ENCODE results near the gene MED27.

The MED27 gene

DNA sequence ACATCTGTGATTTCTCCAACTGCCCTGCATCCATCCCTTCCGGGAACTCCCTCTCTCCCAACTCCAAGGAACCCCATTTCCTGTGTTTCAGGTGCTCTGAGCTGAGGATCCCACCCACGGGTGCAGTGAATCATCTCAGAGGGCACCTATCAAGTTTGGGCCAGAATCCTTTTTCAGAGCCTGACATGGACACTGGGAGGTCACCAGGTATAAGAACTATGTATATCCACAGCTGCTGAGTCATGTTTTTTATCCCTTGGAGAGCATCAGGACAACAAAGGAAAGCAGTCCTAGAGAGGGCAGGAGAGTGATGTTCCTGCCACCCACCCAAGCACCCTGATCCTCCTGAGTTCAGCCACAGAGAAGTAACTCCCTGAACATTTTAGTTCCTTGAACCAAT lies 3.8 kb downstream of the MED27 start:
- DNase-seq, result no peak

DNA sequence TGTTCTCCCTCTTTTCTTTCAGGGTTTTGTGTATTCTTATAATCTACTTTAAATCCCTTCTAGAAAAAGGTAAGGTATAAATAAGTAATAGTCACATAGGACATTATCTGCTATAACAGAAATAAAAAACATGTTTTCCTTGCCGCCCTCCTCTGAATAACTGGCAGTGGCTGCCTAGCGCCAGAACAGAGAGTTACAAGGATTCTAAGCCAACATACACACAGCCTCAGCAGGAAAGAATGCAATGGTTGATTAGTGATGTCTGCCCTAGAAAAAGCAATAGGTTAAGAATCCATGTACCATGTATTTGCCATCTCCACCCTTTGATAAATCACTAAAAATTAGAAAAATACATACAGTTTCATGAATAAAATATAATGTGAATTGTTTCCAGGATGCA lies 4.9 kb downstream of the MED27 start:
- no peak for DNase-seq

DNA sequence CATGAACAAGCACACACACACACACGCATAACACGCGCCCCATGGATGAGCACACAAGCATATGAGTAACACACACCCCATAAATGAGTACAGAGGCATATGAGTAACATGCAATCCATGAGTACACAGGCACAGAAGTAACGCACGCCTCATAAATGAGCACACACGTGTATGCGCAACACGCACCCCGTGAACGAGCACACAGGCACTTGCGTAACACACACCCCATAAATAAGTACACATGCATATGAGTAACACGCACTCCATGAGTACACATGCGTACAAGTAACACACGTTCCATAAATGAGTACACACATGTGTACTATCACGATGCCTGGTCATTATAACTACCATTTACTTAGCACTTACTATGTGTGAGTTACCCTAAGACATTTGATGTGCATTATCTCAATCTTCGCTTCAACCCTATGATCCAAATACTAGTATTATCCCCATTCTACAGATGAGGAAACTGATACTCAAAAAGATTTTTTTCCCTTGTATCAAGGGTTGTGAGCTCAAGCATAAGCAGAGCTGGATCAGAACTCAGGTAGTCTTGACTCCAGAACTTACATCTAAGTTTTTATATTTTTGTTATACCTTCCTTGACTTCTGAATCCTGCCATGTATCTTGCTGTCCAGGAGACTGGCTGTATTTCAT lies 7.7 kb downstream of the MED27 start:
- no peak for DNase-seq

DNA sequence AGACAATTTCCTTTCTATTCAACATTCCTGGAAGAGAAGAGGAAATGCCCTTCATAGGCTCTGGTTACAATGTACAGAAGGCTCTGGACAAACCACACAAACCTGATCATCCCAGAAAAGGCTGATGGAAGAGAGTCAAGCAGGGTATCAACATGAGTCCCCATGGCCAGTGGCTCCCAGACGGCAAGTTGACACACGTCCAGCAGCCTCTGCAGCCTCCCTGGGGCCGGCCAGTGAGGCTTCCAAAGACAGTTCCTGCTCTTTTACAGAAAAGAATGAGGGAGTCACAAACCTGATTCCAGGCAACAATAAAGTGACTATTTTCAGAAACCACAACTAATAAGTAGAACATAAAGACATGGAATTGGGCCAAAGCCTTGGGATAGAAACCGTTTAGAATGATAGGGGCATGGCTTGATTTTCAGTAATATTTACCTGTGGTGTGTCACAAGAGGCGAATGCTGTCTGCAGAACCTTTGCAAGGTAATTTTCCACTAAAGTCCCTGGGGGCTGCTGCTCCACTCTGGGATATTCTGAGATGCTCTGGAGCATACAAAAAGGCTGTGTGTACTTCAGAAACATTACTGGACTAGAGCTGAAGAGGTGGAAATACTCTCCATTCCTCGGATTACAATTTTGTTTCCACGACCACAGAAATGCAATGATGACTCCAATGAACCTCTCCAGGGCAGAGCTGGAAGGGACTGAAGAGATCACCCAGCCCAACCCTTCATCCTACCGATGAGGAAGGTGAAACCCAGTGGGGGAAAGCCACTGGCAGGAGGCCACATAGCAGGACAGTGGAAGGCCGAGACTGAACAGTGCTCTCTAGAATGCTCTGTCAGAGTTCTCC lies 10.4 kb downstream of the MED27 start:
- DNase-seq, result no peak

DNA sequence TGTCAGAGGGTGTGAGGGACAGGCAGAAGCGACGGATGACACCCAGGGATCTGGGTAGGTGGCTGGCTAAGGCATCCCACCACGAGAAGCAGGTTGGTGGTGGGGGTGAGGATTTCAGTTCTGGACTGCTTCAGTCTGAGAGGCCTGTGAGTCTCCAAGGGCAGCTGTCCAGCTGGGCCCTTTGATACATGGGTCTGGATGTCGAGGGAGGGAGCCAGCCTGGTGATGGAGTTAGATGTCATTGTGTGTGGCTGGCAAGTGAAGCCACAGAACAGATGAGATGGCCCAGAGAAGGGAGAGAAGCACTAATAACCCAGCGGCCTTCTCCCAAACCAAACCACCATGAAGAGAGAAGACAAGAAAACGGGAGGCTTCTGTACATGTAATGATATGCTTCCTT lies 11.1 kb downstream of the MED27 start:
- DNase-seq, result no peak

DNA sequence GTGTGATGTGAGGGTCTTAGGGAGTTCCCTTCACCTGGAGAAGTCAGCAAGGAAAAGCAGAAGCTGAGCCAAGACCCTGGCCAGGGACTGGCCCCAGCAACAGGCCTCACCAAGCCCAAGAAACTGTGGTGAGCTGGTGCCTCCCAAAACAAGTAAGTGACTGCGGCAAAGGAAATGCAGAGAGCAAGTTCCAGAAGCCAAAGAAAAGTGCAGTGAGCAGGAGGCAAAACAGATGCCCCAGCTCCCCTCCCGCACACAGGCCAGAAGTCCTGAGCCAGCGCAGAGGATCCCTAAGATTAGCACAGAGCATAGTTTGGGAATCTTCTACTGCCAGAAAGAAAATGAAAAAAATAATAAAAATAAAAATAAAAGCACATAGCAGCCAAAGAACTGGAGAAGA lies 13.2 kb downstream of the MED27 start:
- no peak for DNase-seq

DNA sequence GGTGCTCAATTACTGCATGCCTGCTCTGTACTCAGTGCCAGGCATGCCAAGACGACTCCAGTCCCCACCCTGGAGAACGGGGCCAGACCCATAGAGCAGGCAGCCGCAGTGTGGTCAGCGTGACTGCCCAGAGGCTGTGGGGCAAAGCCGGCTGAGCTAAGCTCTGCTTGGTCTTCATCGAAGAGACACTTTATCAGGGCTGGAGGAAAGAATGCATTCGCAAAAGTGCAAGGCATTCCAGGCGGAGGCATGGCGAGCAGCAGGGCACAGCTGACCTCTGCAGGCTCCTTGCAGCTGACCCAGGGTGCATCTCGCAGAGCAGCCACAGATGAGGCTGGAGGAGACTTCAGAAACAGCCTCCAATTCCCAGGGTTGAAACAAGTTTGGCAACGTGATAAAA lies 13.6 kb downstream of the MED27 start:
- DNase-seq, result no peak

DNA sequence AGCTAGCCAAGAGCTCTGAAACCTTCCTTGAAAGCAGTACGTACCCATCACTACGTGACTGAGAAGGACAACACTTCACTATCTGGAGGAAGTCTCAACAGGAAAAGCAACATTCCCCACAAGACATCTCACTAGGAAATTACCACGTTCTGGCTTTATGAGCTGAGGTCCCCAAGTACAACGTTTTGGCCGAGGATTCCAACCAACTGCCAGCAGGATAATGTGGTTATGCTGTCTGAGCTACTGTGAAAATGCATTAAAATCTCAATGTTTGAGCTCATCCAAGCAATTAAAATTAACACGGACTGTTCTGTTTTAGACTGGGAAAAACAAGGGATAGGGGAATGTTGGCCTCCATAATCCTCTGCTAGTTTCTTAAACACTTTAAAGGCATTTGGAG lies 16.4 kb downstream of the MED27 start:
- no peak for DNase-seq

DNA sequence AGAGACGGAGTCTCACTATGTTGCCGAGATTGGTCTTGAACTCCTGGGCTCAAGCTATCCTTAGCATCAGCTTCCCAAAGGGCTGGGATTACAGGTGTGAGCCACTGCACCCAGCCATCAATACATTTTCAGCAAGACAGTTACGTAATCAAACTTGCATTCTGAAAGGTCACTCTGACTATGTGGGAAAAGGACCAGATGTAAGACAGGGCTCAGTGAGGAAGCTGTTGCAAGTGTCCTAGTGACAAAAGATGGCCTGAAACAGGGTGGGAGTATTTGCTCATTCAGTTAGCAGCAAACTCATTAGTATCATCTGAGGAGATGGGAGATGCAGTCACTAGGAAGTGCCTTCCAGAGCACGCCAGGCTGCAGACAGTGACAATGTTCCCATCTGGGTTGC lies 16.9 kb downstream of the MED27 start:
- peak in 3 of 4 experiments; percentile 38 to 63 (median 59) for DNase-seq

DNA sequence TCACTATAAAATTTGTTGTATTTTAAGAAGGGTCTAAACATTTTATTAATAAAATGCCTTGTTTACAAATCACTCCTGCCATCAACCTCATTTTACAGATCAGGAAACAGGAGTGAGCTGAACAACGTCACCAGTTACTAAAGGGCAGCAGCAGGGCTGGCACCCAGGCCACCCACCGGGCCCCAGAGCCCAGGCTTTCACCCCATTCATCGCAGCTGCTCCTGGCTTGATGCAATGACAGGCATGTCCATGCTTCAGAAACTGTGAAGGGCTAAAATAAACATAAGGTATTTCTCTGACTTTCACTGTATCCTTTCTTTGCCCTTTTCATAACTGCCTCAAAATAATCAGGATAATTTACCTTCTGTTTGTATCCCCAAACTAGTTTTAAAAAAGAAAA lies 18.1 kb downstream of the MED27 start:
- DNase-seq, result no peak

DNA sequence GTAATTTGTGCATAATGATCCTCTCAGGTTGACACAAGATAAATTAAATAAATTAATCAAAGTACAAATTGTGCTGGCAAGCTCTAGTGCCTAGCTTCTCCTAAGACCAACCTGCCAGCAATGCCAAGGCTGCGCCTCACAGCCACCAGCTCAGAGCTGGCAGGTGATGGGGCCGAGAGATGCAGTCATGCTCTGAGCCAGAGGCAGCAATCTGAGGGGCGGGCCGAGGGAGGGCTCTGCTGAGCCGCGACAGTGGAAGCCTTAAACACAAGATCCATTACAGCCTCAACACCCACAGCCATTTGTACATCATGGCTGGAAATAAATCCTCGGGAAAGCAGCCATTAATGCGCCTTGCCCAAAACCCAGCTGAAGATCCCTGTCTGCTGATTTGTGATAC lies 20.3 kb downstream of the MED27 start:
- DNase-seq, result no peak

DNA sequence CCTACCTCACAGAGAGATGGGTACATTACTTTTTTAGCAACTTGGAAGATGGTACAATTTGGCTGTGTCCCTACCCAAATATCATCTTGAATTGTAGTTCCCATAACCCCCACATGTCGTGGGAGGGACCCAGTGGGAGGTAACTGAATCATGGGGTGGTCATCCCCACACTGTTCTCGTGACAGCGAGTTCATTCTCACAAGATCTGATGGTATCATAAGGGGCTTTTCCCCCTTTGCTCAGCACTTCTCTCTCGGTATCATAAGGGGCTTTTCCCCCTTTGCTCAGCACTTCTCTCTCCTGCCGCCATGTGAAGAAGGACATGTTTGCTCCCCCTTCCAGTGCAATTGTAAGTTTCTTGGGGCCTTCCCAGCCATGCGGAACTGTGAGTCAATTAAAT lies 21.4 kb downstream of the MED27 start:
- peak in 1 of 4 experiments; percentile 20 for DNase-seq

DNA sequence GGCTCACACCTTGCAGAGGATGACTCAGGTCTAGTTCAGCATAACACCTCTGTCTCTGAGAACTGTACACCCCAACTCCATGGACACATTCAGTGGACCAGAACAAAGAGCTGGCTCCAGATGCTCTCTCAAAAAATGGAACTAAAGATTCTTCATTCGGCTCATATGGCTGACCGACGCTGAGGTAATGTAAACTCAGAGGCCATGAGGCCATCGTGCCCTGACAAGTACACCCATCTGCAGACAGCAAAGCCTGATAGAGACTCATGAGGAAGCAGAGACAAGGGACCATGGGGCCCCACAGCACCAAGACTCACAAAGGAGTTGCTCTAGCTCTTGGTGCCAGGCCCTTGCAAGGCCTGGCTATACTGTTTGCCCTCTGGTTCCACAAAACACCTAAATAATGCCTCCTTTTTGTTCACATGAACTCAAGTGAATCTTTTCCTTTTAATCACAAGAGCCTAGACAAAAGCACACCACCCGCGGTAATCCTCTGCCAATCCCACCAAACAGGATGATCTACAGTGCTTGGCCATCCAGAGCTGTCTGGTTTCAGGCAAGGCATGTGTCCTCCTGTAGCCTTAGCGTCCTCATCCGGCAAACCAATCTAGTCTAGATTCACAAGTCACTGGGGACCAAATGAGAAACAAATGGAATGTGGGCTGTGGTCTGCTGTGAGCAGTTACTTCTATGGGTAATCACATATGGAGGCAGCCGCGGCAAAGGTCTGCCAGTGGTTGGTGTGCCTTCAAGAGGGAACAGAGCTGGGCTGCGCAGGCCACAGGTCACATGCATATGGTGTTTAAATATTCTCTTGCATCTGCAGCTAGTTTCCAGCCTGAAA lies 22.7 kb downstream of the MED27 start:
- DNase-seq, result no peak

DNA sequence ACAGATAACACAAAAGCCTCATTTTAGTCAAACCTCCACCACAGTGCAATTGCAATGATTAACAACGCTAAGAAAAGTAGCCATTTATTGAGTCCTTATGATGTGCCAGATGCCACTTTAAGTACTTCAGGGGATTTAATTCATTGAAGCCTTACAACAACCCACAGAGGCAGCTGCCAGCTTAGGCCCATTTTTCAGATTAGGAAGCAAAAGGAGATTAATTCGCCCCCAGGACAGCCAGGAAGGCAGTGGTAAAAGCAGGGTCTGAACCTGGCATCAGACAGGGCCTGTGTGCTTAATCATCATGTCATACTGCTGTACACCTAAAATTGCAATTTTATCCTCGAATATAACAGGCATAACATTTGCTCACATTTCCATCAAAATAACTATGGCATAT lies 23.9 kb downstream of the MED27 start:
- no peak for DNase-seq

DNA sequence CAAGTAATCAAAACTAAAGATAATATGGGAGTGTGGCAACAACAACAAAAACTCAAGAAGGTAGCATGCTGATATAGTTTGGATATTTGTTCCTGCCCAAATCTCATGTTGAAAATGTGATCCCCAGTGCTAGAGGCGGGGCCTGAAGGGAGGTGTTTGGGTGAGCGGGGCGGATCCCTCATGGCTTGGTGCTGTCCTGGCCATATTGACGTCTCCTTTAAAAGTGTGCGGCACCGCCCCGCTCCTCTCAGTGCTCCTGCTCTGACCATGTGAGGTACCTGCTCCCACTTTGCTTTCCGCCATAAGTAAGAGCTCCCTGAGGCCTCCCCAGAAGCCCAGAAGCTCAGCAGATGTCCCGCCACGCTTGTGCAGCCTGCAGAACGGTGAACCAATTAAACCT lies 25.6 kb downstream of the MED27 start:
- DNase-seq, result no peak

DNA sequence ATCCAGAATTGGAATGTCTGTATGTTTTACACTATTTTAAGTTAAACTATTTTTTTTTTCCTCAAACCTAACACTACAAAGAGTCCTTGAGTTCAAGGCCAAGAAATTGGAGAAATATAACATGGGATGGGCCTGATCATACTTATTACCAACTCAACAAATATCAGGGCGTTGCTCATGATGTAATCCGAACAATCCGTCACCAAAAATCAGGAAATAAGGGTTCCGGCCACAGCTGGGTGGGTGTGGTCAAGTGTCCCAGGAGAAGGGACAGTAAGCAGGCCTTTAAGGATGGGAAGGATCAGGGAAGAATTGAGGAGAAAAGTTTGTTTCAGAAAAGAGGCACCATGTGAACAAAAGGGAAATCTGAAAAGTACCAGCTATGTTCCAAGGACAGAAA lies 29.8 kb downstream of the MED27 start:
- DNase-seq, result peak in 3 of 4 experiments; percentile 8 to 9 (median 9)

DNA sequence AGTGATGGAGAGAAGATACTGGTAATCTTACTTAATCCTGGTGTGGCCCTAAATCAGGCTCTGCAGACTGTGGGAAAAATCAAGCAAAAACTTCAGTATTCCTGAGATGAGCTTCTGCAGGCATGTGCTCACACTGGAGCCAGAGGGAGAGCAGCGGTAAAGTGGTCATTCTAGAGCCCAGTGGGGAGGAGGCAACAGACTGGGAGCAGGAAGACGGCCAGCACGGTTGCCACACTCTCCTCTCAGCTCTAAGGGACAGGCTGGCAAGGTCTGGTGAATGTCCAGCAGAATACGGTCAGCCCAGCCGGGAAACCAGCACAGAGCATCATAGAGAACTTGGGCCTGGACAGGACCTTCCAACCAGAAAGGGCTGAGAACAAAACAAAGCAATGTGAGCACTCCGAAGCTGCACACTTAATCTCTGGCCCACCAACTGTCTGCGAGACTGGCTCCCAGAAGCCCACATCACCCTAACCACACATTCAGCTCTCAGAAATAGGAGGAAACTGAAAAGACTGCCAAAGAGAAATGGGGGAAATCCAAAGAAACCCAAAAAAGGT lies 30.3 kb downstream of the MED27 start:
- no peak for DNase-seq

DNA sequence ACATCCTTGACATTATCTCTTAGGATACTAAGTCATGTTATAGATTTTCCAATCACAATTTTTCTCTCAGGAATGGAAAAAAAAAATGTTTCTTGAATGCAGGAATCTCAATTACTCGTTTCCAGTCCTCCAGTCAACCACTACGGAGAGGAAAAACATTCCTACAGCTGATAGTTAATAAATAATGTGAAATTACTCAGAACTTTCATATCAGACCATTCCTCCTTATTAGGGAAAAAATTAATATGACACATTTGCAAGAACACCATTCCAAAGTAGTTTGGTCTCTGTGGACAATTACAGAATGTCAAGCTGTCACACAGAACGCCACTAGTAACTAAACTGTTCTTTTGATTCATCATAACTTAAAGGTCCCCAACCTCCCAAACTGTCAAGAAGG lies 31.5 kb downstream of the MED27 start:
- no peak for DNase-seq

DNA sequence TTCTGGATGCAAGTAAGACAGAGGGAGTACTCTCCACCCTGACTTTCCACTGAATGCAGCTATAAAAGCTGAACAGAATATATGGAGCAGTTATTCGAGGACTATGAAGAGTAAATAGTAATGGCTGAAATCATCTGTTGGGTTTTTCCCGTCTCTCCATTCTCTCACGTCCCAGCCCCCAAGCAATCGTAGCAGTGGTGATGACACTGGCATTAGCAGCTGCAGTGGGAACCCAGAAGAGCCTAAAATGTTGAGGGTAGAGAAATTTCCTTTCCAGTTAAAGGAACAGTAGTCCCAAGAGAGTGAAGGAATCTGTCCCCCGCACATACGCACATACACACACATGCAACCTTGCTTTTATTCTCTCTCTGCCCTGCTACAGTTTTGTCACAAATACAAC lies 33.2 kb downstream of the MED27 start:
- no peak for DNase-seq

DNA sequence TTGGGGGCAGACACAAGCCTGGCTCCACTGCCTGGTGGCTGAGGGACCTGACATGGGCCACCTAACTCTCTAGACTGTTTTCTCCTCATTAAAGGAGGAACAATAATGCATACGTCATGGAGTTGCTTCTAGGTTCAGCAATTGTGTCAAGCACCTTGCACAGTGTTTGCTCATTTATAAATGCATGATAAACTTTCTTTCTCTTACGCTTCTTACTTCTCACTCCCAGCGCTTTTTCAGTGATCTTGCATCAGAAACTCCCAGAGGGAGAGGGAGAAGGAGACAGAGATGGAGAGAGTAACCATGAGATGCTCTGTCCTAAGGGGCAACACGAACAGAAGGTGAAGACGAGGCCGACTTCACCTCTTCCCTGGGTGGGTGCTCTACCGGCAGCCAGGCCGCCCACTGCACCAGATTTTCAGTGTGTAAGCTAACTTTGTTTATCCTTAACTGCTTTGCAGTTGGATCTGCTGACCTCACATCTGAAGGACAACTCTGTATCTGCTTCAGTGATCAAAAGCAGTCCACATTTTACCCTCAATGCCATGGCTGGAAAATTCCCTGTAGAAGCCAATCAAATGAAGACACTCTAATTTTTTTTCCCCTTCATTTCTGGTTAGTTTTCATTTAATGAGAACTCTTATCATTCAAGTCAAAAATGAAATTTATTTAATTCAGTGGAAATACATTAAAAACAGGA lies 35.3 kb downstream of the MED27 start:
- DNase-seq, result no peak

DNA sequence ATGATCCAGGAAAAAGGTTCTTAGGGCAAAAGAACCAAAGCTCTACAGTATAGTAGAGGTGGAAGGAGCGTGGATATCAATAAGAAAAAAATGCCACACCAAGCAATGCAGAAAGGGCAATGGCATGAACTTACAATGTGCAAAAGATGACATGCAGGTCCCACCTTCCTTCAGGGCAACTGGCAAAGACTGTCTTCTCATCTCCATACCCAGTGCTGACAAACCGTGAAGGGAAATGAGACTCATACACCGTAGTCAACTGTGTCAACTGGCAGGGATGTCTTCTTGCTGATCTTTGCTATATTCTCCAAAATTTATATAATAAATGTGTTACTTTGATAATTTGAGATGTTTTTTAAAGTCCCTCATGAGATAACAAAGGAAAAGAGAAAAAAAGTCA lies 36.0 kb downstream of the MED27 start:
- DNase-seq, result no peak

DNA sequence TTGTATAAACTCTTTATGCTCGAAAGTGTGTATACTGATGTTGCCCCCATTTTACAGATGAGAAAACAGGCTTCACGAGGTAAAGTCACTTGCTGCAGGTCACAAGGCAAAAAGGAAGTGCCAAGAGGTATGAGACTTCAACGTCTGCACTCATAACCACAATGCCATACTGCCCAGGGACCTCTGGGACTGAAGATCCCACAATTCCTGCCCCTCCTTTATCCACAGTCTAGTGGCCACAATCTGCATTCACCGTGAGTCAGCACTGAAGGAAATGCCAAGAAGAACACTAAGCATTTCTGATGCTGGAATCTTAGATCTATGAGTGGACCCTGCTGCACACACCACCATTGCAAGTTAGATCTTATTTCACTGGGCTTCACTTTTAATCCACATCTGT lies 37.3 kb downstream of the MED27 start:
- no peak for DNase-seq

DNA sequence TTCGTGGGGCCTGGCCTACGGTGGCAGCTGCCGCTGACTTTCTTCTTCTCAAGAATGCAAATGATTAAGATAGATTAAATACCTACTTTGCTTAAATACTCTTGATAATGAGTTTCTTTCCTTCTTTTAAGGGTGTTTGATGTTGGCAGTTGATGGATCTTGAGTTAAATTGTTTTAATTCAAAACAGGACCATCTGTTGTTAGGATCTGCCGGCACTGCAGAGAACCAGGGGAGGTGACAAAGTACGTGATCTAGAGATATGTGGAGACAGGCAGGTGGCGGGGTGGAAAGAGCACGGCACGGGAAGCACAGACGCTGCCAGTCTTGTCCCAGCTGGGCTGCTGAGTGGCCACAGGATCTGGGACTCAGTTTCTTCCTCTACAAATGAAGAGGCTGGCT lies 37.9 kb downstream of the MED27 start:
- no peak for DNase-seq
